Activated CD4-positive, alpha-beta T cell treated with anti-CD3 and anti-CD28 coated beads, Interleukin-2, amount 50 U/mL, for 1 hour (primary cell): Measurements from ENCODE around the gene ACACB.
"Not testable (repeated sequence)": the region's sequence is repeated elsewhere in the genome, so short reads cannot be mapped to it uniquely, and the experiment has no call there.

Experiments used
- DNase-seq: peaks from one replicate; pipeline ENCODE4 v3.0.0-alpha.2; 2020

The ACACB gene

DNA sequence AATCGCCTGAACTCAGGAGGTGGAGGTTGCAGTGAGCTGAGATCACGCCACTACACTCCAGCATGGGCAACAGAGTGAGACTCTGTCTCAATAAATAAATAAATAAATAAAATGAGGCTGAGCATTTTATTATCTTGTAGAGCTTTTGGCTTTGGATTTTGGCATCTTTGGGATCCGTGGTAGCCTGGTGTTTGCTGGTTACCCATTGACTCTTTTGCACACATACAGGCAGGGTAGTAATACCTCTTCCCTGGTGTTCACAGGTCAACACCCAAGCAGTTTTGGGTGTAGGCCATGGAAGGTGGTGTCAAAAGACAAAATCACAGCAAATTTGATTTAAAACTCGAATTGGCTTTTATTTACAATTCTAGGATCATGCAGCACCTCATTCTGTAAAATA lies 27.8 kb downstream of the ACACB start:
- DNase-seq, result no peak

DNA sequence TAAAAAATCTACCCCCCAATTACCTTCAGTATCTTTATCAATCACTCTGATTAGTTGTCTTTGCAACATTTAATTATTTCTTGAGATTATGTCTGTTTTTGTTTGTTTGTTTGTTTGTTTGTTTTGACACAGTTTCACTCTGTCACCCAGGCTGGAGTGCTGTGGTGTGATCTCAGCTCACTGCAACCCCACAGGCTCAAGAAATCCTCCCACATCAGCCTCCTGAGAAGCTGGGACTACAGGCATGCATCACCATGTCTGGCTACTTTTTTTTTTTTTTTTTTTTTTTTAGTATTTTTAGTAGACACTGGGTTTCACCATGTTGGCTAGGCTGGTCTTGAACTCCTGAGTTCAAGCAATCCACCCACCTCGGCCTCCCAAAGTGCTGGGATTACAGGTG lies 30.7 kb downstream of the ACACB start:
- DNase-seq, result not testable (repeated sequence)

DNA sequence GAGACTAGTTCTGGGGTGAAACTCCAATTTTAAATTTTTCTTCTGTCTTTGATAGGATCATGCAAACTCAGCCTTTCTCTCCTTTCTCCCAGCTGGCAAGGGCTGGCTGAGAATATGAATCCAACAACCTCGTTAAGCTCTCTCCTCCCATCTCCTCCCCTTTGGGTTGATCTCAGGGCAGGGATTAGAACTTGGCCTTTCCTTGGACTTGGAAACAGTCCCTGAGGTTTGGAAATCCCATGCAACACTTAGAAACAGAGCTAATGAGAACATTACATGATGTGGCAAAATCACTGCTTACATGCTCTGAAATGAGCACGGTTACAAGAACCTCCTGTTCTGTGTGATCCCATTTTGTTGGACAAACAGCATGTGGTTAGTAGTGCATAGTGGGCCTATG lies 31.6 kb downstream of the ACACB start:
- DNase-seq, result no peak

DNA sequence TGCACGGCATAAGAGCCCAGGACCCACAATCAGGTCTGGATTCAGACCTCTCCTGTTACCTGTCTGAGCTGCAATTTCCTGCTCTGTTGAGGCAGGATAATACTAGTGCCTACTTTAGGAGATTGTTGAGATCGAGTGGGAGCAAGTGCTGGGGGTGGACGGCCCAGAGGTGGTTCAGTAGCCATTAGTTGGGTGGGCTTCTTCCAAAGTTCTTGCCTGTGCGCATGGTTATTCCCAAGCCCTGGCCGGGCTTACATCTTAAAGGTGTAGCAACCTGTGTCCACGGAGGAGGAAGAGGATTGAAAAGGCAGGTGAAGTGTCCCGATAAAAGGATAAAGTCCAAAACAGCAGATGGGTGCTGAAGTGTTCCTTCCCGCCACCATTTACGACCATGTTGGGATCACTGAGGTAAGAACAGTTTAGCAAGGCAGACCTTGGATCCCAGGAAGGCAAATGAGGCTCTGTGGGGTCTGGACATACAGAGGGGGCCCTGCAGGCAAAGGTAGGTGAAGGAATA lies 33.8 kb downstream of the ACACB start:
- no peak for DNase-seq

DNA sequence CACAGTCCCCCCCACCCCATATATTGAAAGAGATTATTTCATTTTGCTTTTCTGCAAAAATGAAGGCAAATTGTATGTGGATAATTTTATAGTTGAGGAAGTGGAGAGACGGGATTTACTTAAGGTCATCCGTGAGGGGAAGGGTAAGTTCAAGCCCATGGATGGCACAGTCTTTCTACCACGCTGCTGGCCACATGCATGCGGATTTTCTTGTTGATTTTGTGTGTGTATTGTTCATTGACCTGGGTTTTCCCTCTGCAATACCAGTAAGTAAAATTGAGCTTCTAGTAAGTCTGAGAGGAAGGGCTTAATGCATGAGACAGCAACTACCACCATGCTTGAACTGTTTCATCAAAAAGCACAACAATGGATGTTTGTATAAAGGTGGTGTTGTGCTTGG lies 35.1 kb downstream of the ACACB start:
- no peak for DNase-seq

DNA sequence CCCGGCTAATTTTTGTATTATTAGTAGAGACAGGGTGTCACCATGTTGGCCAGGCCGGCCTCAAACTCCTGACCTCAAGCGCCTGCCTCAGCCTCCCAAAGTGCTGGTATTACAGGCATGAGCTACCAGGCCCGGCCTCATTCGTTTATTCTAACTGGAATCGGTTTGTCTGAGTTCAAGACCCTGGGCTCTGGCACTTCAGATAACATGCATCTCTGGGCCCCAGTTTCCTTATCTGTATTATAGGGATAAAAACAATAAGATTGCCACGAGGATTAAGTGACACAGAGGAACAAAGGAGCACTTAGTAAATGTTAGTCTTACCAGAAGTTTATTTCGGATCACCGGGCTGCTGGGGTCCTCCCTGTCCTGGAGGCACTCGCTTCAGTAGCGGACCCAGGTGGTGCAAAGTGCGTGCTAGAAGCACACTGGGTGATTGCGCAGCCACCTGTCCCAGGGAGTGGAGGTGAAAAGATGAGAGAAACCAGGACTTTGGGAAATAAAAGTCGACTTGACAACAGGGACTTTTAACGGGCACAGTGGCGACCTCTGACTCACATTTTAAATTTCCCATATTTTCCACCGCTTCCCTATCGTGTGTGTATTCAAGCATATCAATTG lies 37.5 kb downstream of the ACACB start:
- DNase-seq, result no peak

DNA sequence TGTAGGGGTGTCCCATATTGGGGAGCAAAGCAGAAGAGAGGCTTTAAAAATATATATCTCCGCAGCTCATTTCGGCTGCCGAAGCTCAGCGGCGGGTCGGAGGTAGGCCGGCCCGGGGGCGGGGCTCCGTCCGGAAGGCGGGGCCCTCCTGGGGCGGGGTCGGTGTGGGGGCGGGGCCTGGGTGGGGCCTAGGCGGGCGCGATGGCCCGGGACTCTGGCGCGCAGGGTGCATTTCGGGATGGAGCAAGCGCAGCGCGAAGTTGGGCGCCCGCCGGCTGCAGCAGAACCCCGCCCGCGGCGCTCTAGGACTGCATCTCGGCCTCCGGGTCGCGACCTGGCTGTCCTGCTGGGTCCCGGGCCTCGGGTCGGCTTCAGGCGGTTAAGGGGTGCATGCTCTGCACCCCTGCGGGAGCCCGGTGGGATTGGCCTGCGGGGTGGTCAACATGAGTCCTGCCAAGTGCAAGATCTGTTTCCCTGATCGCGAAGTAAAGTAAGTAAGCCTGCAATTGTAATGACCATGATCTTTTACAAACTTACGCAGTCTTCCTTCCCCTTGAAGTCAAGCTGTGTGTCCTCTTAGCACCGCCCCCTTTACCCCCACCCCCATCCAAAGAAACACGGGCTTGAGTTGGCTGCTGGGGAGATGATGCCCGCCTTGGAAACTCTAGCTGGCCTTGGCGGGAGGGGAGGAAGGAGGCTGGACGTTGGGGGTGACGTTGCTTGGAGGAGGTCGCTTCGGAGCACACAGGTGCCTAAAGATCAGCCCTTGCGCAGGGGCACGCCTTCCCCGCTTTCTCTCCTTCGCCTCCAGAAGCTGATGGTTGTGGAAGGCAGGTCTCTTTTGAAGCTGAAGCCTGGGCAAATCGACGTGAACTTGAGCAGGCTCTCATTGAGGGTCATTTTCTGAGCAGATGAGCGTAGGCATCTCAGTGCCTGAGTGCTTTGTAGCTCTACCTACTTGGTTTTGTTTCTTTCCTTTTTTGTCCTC lies 38.4 kb downstream of the ACACB start:
- DNase-seq, result peak; percentile 73

DNA sequence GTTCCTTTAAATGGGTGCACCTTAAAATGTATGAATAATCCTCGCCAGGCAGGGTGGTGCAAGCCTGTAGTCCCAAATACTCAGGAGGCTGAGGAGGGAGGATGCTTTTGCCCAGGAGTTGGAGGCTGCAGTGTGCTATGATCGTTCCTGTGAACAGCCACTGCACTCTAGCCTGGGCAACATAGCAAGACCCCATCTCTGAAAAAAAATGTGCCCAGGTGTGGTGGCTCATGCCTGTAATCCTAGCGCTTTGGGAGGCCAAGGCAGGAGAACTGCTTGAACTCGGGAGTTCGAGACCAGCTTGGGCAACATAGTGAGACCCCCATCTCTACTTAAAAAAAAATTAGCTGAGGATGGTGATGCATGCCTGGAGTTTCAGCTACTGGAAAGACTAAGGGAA lies 39.6 kb downstream of the ACACB start:
- no peak for DNase-seq

DNA sequence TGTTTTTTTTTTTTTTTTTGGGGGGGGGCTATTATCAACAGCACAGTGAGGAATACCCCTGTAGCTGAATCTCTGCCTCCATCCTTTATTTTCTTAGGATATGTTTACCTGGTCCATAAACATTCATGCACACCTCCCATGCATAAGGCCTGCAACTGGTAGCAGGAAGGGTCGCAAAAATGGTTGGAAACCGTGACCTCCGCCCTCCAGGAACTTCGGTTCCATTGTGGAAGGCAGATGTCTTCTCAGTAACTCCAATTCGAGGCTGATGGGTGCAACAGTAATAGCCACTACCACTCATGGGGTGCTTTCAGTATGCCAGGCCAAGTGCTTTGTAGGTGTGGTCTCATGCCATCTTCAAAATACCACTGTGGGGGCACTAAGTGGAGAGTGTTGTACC lies 40.2 kb downstream of the ACACB start:
- DNase-seq, result no peak

DNA sequence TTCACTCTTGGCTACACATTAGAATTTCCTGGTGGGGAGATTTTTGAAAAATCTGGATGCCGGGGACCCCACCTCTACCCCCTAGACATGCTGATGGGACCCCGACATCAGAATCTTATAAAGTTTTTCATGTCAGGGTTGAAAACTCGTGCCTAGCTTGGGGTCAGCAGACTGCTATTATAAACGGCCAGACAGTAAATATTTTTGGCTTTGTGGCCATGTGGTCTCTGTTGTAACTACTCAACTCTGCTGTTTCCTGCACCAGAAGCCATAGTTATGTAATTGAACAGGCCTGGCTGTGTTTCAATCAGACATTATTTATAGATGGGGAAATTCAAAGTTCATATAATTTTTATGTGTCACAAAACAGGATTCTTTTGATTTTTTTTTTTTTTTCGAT lies 41.6 kb downstream of the ACACB start:
- no peak for DNase-seq

DNA sequence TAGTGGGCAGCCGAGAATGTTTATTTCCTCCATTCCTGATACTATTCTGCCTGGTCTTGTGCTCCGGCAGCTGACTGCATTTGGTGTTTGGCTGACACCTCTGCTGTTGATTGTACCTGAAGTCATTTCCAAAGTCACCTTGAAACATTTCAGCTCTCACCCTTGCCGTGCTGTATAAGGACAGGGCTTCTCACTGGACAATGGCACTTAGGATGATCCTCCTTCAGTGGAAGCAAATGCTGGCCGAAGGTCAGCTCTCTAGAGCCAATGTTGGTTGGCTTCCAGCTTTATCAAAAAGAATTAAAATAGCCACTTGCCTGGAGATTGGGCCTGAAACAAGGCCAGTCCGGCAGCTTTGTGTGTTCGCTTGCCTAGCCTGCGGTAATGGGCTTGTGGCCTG lies 44.0 kb downstream of the ACACB start:
- no peak for DNase-seq

DNA sequence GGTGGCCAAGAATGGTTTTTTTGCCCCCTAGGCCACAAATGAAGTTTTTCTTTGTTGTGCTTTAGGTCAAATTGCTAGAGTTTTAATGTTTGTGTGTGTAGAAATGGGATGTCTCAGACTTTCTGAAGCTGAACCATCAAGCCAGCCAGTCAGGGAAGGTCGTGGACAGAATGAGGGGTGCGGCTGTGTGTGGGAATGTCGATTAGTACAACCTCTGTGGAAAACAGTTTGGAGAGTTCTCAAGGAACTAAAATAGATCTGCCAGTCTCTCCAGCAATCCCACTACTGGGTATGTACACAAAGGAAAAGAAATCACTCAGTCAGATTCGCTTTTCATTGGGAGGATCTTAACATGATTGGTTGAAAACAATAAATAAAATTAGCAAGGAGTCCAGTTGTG lies 44.5 kb downstream of the ACACB start:
- DNase-seq, result no peak

DNA sequence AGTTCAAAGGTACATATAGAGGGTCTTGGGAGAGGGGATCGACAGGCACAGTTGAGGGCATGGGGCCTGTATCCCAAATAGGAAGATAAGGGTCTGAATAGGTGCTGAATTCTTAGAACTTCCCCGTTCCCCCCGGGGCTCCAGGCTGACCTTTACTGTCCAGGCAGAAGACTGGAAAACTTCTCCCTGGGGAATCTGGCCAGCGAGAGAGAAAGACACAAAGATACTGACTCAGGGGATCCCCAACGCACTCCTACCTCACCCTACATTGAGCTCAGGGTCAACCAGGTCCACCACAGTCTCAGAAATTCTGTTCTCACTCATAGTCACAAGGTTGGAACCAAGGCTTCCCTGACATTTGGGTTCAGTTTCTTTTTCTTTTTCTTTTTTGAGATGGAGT lies 46.2 kb downstream of the ACACB start:
- DNase-seq, result no peak

DNA sequence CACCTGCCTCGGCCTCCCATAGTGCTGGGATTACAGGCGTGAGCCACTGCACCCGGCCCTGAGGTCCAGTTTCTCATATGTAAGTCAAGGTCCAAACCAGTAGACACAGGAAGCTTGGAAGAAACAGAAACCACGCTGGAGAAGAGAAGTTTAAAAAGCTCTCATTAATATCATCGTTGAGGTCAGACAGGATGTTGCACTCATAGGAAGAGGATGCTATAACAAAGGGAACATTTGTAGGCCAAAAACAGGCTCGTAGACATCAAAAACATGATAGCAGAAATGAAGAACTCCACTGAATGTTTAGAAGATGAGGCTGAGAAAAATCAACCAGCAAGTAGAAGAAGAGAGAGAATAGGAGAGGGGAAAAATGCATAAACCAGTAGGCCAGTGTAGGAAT lies 46.8 kb downstream of the ACACB start:
- DNase-seq, result no peak

DNA sequence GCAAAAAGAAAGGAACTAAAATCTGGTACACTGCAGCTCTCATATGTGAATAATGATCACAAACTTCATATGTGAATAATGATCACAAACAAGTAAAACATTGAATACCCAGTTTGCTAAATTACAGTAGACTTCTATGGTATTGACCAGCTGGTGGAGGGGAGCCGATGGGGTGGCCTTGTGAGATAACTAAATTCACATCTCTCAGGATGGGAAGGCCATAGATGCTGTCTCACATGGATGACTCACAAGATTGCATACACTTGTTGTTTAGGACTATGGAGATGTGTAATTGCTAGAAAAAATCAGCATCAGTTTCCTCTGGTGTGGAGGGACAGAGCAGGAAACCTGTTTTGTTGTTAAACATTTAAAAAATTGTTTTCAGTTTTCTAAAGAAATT lies 49.2 kb downstream of the ACACB start:
- no peak for DNase-seq

DNA sequence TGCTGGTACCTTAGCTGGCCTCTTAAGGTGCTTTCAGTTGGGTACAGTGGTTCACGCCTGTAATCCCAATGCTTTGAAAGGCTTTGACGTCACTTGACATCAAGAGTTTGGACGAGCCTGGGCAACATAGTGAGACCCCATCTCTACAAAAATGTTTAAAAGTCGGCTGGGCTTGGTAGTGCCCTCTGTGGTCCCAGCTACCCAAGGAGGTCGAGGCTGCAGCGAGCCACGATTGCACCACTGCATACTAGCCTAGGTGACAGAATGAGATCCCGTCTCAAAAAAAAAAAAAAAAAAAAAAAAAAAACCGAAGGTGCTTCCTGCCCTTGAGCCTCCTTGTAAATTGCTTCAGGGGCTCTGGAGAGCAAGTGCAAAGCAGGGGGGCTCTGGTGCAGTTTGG lies 50.0 kb downstream of the ACACB start:
- no peak for DNase-seq

DNA sequence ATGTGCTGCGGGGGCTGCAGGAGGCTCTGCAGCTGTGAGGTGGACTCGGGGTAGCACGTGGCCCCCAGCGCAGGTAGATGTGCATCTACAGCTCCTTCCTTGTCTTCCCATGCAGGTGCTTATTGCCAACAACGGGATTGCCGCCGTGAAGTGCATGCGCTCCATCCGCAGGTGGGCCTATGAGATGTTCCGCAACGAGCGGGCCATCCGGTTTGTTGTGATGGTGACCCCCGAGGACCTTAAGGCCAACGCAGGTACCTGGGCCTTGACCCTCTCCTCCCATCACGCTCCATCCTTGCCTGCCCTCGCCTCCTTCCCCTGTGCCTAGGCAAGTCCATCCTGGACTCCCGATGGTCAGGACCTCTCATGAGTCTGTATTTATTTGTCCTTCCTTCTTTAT lies 51.4 kb downstream of the ACACB start:
- DNase-seq, result no peak

DNA sequence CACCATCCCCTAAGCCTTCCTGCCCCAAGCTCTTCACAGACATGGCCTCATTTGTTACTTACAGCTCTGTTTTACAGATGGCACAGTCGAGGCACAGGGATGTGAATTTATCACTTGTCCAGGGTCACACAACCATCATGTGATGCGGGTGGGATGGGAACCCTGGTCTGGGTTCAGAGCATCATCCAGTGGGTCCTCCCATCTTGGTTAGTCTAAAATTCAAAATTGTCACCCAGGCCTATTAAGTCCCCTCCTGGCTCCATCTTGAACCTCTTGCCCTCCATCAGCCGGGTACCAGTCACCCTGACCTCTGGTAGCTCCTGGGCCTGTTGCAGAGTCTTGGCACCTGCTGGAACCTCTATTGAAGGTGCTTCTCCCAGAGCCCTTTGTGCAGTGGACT lies 52.9 kb downstream of the ACACB start:
- no peak for DNase-seq

DNA sequence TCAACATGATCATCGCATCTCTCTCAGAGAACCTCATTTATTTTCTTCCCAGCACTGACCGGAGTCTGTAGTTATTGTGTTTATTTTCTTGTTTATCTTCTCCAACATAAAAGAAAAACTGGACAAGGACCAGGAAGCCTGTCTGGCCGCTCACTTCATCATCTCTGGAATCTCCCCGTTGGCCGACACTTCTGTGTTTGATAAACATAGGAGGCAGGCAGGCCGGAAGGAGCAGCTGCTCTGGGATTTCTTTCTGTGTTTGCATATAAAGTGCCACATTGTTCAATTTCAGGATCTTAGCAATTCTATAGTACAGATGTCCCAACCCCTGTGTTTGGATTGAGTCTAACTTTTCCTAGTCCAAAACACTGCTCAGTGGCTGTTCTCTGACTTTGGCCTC lies 53.3 kb downstream of the ACACB start:
- no peak for DNase-seq

DNA sequence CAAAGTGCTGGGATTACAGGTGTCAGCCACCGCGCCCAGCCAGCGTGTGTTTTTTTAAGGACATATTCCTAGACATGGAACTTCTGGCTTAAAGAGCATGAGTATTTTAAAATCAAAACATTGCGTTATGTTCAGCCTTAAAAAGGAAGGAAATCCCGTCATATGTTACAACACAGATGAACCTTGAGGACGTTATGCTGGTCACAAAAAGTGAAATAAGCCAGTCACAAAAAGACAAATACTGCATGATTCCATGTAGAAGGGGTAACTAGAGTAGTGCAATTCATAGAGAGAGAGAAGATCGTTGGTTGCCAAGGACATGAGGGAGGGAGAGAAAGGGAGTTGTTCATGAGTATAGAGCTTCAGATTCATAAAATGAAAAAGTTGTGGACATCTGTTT lies 53.9 kb downstream of the ACACB start:
- DNase-seq, result no peak

DNA sequence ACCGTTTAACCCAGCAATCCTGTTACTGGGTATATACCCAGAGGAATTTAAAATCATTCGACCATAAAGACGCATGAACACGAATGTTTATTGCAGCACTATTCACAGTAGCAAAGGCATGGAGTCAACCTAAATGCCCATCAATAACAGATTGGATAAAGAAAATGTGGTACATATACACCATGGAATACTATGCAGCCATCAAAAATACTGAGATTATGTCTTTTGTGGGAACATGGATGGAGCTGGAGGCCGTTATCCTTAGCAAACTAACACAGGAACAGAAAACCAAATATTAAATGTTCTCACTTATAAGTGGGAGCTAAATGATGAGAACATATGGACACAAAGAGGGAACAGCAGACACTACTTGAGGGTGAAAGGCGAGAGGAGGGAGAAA lies 56.4 kb downstream of the ACACB start:
- not testable (repeated sequence) for DNase-seq

DNA sequence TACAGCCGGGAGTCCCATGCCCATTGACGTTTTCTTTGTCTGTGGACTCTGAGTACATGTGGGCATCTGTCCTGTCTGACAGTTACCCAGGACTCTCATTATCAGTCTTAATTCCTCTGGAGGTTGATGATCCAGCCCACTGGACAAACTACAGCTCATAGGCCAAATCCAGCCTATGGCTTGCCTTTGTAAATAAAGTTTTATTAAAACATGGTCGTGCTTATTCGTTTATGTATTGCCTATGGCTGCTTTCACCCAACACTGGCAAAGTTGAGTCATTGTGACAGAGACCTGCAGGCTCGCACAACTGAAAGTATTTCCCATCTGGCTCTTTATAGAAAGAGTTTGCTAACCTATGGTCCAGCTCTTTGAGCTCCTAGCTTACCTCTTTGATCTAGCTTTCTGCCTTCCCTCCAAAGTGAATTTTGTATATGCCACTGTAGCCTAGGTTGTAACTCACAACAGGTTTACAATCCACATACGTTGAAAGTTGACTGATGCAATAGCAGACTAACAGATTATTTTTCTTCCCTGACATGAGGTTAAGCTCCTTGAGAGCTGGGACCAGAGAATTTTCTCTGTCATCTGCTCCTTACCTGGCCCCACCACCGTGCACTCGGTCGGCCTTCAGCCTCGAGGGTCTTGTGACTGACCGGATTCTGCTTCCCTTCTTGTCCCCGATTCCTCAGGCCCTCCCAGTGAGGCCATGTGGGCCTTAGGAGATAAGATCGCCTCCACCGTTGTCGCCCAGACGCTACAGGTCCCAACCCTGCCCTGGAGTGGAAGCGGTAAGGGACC lies 57.3 kb downstream of the ACACB start:
- no peak for DNase-seq

DNA sequence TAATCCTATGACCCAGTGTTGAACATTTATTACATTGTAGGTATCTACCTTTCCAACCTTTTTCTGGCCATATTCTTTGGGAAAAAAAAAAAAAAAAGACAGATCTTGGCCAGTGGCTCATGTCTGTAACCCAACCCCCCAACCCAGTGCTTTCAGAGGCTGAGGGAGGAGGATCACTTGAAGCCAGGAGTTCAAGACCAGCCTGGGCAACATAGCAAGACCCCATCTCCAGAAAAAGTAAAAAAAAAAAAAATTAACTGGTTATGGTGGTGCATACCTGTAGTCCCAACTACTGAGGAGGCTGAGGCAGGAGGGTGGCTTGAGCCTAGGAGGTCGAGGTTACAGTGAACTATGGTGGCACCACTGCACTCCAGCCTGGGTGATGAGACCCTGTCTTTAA lies 58.1 kb downstream of the ACACB start:
- no peak for DNase-seq

DNA sequence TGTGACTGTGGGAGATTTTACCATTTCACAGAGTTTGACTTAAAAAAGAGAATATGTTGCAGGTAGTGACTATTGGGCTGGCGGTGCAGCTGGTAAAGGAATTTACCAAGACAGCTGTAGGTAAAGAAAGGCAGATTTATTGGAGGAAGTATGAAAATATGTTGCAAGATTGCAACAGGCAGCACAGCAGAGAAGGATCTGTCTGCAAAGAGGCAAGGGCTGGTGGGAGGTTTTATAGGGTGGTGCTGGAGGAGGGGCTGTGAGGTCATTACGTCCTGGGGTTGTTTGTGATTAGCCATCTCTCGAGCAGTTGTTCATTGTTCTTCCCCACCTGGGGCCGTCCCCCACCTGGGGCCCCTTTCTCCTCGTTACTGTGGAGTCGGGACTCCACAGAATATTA lies 62.1 kb downstream of the ACACB start:
- DNase-seq, result no peak
